Psoas muscle (tissue), 8 donors: Measurements from ENCODE around the gene ECD. TPM values are rescaled to one million over a fixed set of nuclear protein-coding genes. Genes with fewer than 3 reads are reported as not detected.
A peak's percentile ranks its signal among the peaks of the same experiment; 100 is the strongest.

ENCODE experiments used
- ATAC-seq, 4 donors: fragments of 200-7000 bp; cut with Tn5 transposase; one replicate each; pipeline ENCODE4 v1.9.1; 2020; ENCODE audit warnings: moderate library complexity in 3 of 4, mild to moderate bottlenecking in 2 of 4
- DNase-seq, 2 donors: peaks; one replicate each; pipeline ENCODE4 v3.0.0-alpha.2; 2020
- H3K27ac ChIP-seq: fragments of 200-600 bp; one replicate; pipeline ENCODE4 v1.8.0; 2022
- H3K27me3 ChIP-seq, 3 donors: fragments of 200-600 bp in 1 of 3; one replicate each; pipeline versions ENCODE4 v1.6.1 to v1.8.0; 2013 to 2022; ENCODE audit warnings: low read length in 2 of 3, mild to moderate bottlenecking in 2 of 3, moderate library complexity in 1 of 3; ENCODE audit not compliant: insufficient read depth in 3 of 3
- H3K36me3 ChIP-seq, 2 donors: fragments of 200-600 bp in 1 of 2; one replicate each; pipeline versions ENCODE4 v1.6.1 to v1.8.0; 2013 to 2022; ENCODE audit warnings: low read depth in 1 of 2, mild to moderate bottlenecking in 1 of 2, moderate library complexity in 1 of 2; ENCODE audit not compliant: insufficient read depth in 1 of 2
- H3K4me1 ChIP-seq: fragments of 200-600 bp; one replicate; pipeline ENCODE4 v1.8.0; 2022
- H3K4me3 ChIP-seq: fragments of 200-600 bp; one replicate; pipeline ENCODE4 v1.8.0; 2022; ENCODE audit warnings: mild to moderate bottlenecking
- H3K9me3 ChIP-seq: fragments of 200-600 bp; one replicate; pipeline ENCODE4 v1.8.0; 2022
- WGBS, 3 donors: extraction: QIAGEN DNeasy Blood & Tissue Kit; methylation state at CpG; one replicate each; pipeline versions ENCODE4 v1.1.6 to v1.1.7; 2013; 5-methylcytosine and 5-hydroxymethylcytosine counted together
- intact Hi-C, 2 donors: fragments of 100-400 bp; cut with DNase I; formaldehyde crosslinking; loops; one replicate each; pipeline versions ENCODE4 v1.11.0 to v1.14.2; 2022
- polyA plus RNA-seq, 3 donors: library from polyadenylated mRNA; stranded (reverse); fragments of 200-250 nt; gene quantifications; one replicate each; pipeline ENCODE4 v1.2.3, GENCODE V29; 2013
- total RNA-seq, 4 donors: library from RNA; stranded (reverse); fragmentation: NEBNext Ultra II Directional in 2 of 4; extraction: Animal tissue kit (Norgen Biotek cat#: 25700) in 2 of 4; gene quantifications; one replicate each; pipeline versions ENCODE4 v1.2.1 to v1.2.4, GENCODE V29; 2021 to 2023
- TF ChIP-seq, protein P1 (sequence below): fragments of 200-600 bp; IDR thresholded peaks from one replicate; pipeline ENCODE4 v1.8.0; 2022; ENCODE audit warnings: antibody characterized with exemption
- donor health status: healthy with polysubstance abuse.
- donor health status: DM: no; HTN: no; CAD: no; lungs with moderate emphysema.
- donor health status: Bipolar disorder and iron deficiency.
- donor health status: healthy.
- donor health status: DM: yes; HTN: yes; CAD: no.
- donor health status: DM: no; HTN: no; CAD: no.
- donor health status: DM: no; HTN: no; CAD: no.
- donor health status: DM: yes; HTN: yes; CAD: no.

The ECD gene
- total and polyA plus RNA-seq, 7 donors, result 7.0 to 17.1 (median 12.2) TPM

DNA sequence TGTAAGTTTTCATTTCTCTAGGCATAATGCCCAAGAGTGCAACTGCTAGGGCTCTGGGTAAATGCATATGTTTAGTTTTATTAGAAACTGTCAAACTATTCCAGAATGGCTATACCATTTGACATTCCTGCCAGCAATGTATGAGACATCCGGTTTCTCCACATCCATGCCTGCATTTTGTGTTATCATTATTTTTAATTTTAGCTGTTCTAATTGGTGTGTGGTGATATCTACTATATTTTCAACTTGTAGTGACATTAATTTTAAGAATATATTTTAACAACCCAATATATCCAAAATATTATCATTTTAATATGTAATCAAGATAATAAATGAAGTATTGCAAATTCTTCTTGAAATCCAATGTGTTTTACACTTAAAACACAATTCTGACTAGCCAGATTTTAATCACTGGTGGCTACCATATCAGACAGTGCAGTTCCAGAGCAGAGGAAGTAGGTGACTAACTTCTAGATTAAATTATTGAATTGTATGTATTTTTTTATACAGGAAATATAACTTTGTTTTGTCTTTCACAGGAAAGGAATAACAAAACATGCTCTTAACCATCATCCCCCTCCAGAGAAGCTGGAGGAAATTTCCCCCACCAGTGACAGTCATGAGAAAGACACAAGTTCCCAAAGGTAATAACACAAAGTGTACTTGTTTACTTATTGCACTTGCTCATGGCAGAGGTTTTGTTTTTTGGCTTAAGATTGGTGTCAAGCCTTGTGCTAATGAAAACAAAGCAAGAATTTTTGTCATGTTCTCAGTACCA is 6.5 kb upstream of the ECD start:
- intact Hi-C loops, result no loop called here
- Histone ChIP-seq H3K4me3 (no peak overlapping the region), H3K27me3 (no peaks in the 10 kb centered on the region), H3K9me3 (no peaks in the 10 kb centered on the region), H3K27ac (no peak overlapping the region), H3K4me1 (no peaks in the 10 kb centered on the region), H3K36me3 (peaks cover 0 to 44% of the 10 kb centered on the region in 2 donors)
- no peak for DNase-seq
- TF ChIP-seq, protein P1, sequence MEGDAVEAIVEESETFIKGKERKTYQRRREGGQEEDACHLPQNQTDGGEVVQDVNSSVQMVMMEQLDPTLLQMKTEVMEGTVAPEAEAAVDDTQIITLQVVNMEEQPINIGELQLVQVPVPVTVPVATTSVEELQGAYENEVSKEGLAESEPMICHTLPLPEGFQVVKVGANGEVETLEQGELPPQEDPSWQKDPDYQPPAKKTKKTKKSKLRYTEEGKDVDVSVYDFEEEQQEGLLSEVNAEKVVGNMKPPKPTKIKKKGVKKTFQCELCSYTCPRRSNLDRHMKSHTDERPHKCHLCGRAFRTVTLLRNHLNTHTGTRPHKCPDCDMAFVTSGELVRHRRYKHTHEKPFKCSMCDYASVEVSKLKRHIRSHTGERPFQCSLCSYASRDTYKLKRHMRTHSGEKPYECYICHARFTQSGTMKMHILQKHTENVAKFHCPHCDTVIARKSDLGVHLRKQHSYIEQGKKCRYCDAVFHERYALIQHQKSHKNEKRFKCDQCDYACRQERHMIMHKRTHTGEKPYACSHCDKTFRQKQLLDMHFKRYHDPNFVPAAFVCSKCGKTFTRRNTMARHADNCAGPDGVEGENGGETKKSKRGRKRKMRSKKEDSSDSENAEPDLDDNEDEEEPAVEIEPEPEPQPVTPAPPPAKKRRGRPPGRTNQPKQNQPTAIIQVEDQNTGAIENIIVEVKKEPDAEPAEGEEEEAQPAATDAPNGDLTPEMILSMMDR, result no peak
- WGBS, 3 donors, result 97% methylated on average over 1 of the region's 1 CpG
- ATAC-seq, result no peak

DNA sequence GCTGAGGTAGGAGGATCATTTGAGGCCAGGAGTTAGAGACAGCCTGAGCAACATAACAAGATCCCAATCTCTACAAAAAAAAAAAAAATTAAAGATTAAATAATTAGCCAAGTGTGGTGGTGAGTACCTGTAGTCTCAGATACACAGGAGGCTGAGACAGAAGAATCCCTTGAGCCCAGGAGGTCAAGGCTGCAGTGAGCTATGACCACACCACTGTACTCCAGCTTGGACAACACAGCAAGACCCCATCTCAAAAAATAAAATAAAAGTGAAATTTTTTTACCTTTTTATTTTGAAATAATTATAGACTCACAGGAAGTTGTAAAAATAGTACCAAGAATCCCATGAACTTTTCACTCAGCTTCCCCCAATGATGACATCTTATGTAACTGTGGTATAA is 5.1 kb upstream of the ECD start:
- H3K9me3 ChIP-seq, result no peaks in the 10 kb centered on the region
- H3K27ac ChIP-seq, result no peak overlapping the region
- H3K4me1 ChIP-seq, result peaks cover 6% of the 10 kb centered on the region
- TF ChIP-seq, protein P1, result no peak
- H3K36me3 ChIP-seq, result peaks cover 0 to 29% of the 10 kb centered on the region in 2 donors
- no peaks in the 10 kb centered on the region for H3K27me3 ChIP-seq
- ATAC-seq (no peak), DNase-seq (no peak)
- intact Hi-C loops, result no loop called here
- no peak overlapping the region for H3K4me3 ChIP-seq

DNA sequence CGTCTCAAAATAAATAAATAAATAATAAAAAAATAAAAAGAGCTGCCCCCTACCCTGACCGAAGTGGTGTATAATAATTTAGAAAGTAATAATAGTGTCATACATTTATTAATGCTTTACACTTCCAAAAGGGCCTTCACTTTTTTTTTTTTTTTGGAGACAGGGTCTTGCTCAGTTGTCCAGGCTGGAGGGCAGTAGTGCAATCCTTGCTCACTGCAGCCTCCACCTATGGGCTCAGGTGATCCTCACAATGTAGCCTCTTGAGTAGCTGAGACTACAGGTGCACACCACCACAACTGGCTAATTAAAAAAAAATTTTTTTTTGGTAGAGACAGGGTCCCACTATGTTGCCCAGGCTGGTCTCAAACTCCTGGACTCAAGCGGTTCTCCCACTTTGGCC is 1.5 kb upstream of the ECD start:
- no peak overlapping the region for H3K27ac ChIP-seq
- WGBS, 3 donors, result 91 to 96% (median 93%) methylated on average over 3 of the region's 3 CpGs
- H3K9me3 ChIP-seq, result no peaks in the 10 kb centered on the region
- intact Hi-C loops, result loop anchor here in 1 of 2 donors (10.0 kb wide), 1 partner anchor 805 kb away; no protein-coding TSS in a partner anchor
- TF ChIP-seq, protein P1, result no peak
- no peak overlapping the region for H3K4me3 ChIP-seq
- H3K27me3 ChIP-seq, result no peaks in the 10 kb centered on the region
- peaks cover 24% of the 10 kb centered on the region for H3K4me1 ChIP-seq
- ATAC-seq, result no peak
- peaks cover 0 to 5% of the 10 kb centered on the region in 2 donors for H3K36me3 ChIP-seq
- no peak for DNase-seq

DNA sequence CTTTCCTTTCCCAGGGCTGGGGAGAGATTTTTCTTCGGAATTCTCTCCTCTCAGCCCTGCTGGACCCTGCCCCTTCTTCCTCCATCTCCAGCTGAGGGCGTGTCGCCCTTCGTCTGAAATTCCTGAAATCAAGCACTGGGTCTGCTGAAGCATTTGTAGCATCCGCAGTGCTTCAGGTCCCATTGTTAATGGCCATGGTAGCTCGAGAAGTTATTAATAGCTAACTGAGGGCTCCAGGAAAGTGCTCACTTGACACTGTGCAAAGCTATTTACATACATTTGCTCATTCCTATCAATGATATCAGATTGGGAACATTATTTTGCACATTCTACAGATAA is 626 bp upstream of the ECD start:
- TF ChIP-seq, protein P1, result no peak
- Histone ChIP-seq H3K27me3 (no peaks in the 10 kb centered on the region), H3K4me1 (peaks cover 30% of the 10 kb centered on the region), H3K4me3 (peak overlapping the region; percentile 98), H3K27ac (peak overlapping the region; percentile 99), H3K9me3 (no peaks in the 10 kb centered on the region), H3K36me3 (peaks cover 5 to 12% of the 10 kb centered on the region in 2 donors)
- intact Hi-C loops, result loop anchor here in 1 of 2 donors (10.0 kb wide), 1 partner anchor 804 kb away; no protein-coding TSS in a partner anchor
- 0 to 1% (median 0%) methylated on average over 6 of the region's 6 CpGs for WGBS, 3 donors
- DNase-seq, result no peak
- ATAC-seq, result peak in 3 of 4 donors; percentile 26 to 37 (median 32)

DNA sequence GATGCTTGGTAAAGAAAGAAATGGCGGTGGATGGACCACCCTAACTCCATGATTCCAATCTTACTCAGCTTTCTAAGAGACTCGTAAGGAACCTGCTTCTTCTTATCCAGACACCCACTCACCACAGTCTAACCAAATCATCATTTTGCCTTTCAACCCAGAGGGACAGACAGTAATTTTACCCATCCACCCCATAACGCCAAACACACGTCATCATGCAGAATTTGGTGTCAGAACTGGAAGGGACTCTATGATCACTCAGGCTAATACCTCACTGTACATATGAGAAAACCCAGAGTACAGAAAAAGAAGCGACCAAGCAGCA is 388 bp downstream of the ECD start:
- no peaks in the 10 kb centered on the region for H3K9me3 ChIP-seq
- H3K36me3 ChIP-seq, result peaks cover 8 to 22% of the 10 kb centered on the region in 2 donors
- intact Hi-C loops, result loop anchor here in 1 of 2 donors (10.0 kb wide), 1 partner anchor 803 kb away; no protein-coding TSS in a partner anchor
- H3K4me3 ChIP-seq, result peak overlapping the region; percentile 98
- H3K4me1 ChIP-seq, result peaks cover 38% of the 10 kb centered on the region
- H3K27me3 ChIP-seq, result no peaks in the 10 kb centered on the region
- peak overlapping the region; percentile 99 for H3K27ac ChIP-seq
- ATAC-seq, result no peak
- TF ChIP-seq, protein P1, result no peak
- 3 to 9% (median 8%) methylated on average over 5 of the region's 5 CpGs for WGBS, 3 donors
- DNase-seq, result no peak
